GM23338 (cell line): ENCODE data around the gene CCR4. TPM values are rescaled to one million over a fixed set of nuclear protein-coding genes. Genes with fewer than 3 reads are reported as not detected.

Experiments used
- ATAC-seq: fragments of 200-7000 bp; cut with Tn5 transposase; 3 replicates; pipeline ENCODE4 v1.9.1; 2020
- DNase-seq: peaks from one replicate; pipeline ENCODE4 v3.0.0-alpha.2; 2015; ENCODE audit warnings: low spot score
- H2AFZ ChIP-seq: fragments of 200-600 bp; sonication (generic); 2 replicates; pipeline ENCODE4 v1.8.0; 2016; ENCODE audit warnings: antibody characterized with exemption, mild to moderate bottlenecking, moderate library complexity
- H3F3A ChIP-seq: fragments of 200-600 bp; sonication (generic); replicated peaks from 2 replicates; pipeline ENCODE4 v1.8.0; 2017; ENCODE audit warnings: antibody characterized with exemption, mixed run types, low read depth
- H3K27ac ChIP-seq: fragments of 200-600 bp; sonication (generic); 2 replicates; pipeline ENCODE4 v1.6.1; 2016; ENCODE audit warnings: low read depth
- H3K27me3 ChIP-seq: fragments of 200-600 bp; sonication (generic); 2 replicates; pipeline ENCODE4 v1.8.0; 2016; ENCODE audit warnings: mild to moderate bottlenecking, mixed run types, moderate library complexity; ENCODE audit not compliant: insufficient read depth
- H3K36me3 ChIP-seq: fragments of 200-600 bp; sonication (generic); 2 replicates; pipeline ENCODE4 v1.8.0; 2016; ENCODE audit warnings: mild to moderate bottlenecking; ENCODE audit not compliant: insufficient read depth
- H3K4me1 ChIP-seq: fragments of 200-600 bp; sonication (generic); 2 replicates; pipeline ENCODE4 v1.8.0; 2016; ENCODE audit warnings: mild to moderate bottlenecking, moderate library complexity; ENCODE audit not compliant: insufficient read depth
- H3K4me2 ChIP-seq: fragments of 200-600 bp; sonication (generic); 2 replicates; pipeline ENCODE4 v1.7.1; 2017; ENCODE audit warnings: mixed run types
- H3K4me3 ChIP-seq: fragments of 200-600 bp; sonication (generic); 2 replicates; pipeline ENCODE4 v1.6.1; 2016; ENCODE audit warnings: mixed run types
- H3K79me2 ChIP-seq: fragments of 200-600 bp; sonication (generic); replicated peaks from 2 replicates; pipeline ENCODE4 v1.8.0; 2017; ENCODE audit warnings: mild to moderate bottlenecking; ENCODE audit not compliant: insufficient read depth
- H3K9me2 ChIP-seq: fragments of 200-600 bp; sonication (generic); 2 replicates; pipeline ENCODE4 v1.8.0; 2017; ENCODE audit not compliant: insufficient read depth
- H4K20me1 ChIP-seq: fragments of 200-600 bp; sonication (generic); replicated peaks from 2 replicates; pipeline ENCODE4 v1.8.0; 2017; ENCODE audit warnings: mild to moderate bottlenecking; ENCODE audit not compliant: insufficient read depth
- H3K27ac Mint-ChIP-seq: 2 replicates; pipeline ENCODE4 v1.8.0; 2020; ENCODE audit warnings: inconsistent platforms, mild to moderate bottlenecking, moderate library complexity, mixed read lengths
- H3K27me3 Mint-ChIP-seq: 3 replicates; pipeline ENCODE4 v1.8.0; 2022; ENCODE audit warnings: low read depth, mild to moderate bottlenecking, moderate library complexity, mixed read lengths, inconsistent platforms; ENCODE audit not compliant: insufficient read depth, poor library complexity
- H3K36me3 Mint-ChIP-seq: 3 replicates; pipeline ENCODE4 v1.8.0; 2021; ENCODE audit warnings: low read depth, mild to moderate bottlenecking, inconsistent platforms, moderate library complexity, mixed read lengths
- H3K4me1 Mint-ChIP-seq: 3 replicates; pipeline ENCODE4 v1.8.0; 2020; ENCODE audit warnings: mild to moderate bottlenecking, inconsistent platforms, mixed read lengths
- H3K4me3 Mint-ChIP-seq: 3 replicates; pipeline ENCODE4 v1.8.0; 2021; ENCODE audit warnings: moderate library complexity, mild to moderate bottlenecking, inconsistent platforms, mixed read lengths
- H3K9me3 Mint-ChIP-seq: 3 replicates; pipeline ENCODE4 v1.8.0; 2020; ENCODE audit warnings: moderate library complexity, mild to moderate bottlenecking, inconsistent platforms, mixed read lengths
- CREB1 ChIP-seq: fragments of 250-450 bp; sonication (Bioruptor Pico); IDR thresholded peaks from 2 replicates; pipeline ENCODE4 v1.5.0; 2020; ENCODE audit warnings: low read depth, mild to moderate bottlenecking, moderate library complexity
- EZH2 ChIP-seq: fragments of 200-600 bp; sonication (generic); IDR thresholded peaks from one replicate; pipeline ENCODE4 v1.8.0; 2017; ENCODE audit warnings: antibody characterized with exemption, mild to moderate bottlenecking, low read depth; ENCODE audit not compliant: unreplicated experiment
- EZH2phosphoT487 ChIP-seq: fragments of 200-600 bp; sonication (generic); IDR thresholded peaks from one replicate; pipeline ENCODE4 v1.8.1; 2018; ENCODE audit warnings: antibody characterized with exemption; ENCODE audit not compliant: unreplicated experiment
- NANOG ChIP-seq: IDR thresholded peaks from 2 replicates; pipeline ENCODE4 v1.6.1; 2016; ENCODE audit warnings: antibody characterized with exemption, borderline replicate concordance
- POLR2AphosphoS5 ChIP-seq: IDR thresholded peaks from 2 replicates; pipeline ENCODE4 v1.6.1; 2016; ENCODE audit warnings: antibody characterized with exemption, low read depth
- STAT1 ChIP-seq: IDR thresholded peaks from one replicate; pipeline ENCODE4 v1.6.1; 2016; ENCODE audit warnings: antibody characterized with exemption; ENCODE audit not compliant: unreplicated experiment
- ZNF114 ChIP-seq: fragments of 250-450 bp; sonication (Bioruptor Pico); IDR thresholded peaks from 2 replicates; pipeline ENCODE4 v1.5.0; 2020; ENCODE audit warnings: mild to moderate bottlenecking, moderate library complexity
- polyA plus RNA-seq: library from polyadenylated mRNA; unstranded; fragments of >200 nt; fragmentation: Nextera tagmentation; extraction: Ambion mirVana; gene quantifications from 2 replicates; pipeline ENCODE4 v1.2.1, GENCODE V29; 2016
- total RNA-seq: library from RNA; depleted of rRNA; stranded (reverse); fragments of >200 nt; shearing (Covaris generic); gene quantifications from 2 replicates; pipeline ENCODE4 v1.2.3, GENCODE V29; 2014
- TF ChIP-seq, protein P1 (sequence below): IDR thresholded peaks from 2 replicates; pipeline ENCODE4 v1.6.1; 2016; ENCODE audit warnings: antibody characterized with exemption
- TF ChIP-seq, protein P2 (sequence below): fragments of 250-450 bp; sonication (Bioruptor Pico); IDR thresholded peaks from 2 replicates; pipeline ENCODE4 v1.5.0; 2020; ENCODE audit warnings: mild to moderate bottlenecking, moderate library complexity

Gene CCR4
- total and polyA plus RNA-seq, 2 experiments from 2014 or later, result 0.10 to 0.35 TPM

DNA sequence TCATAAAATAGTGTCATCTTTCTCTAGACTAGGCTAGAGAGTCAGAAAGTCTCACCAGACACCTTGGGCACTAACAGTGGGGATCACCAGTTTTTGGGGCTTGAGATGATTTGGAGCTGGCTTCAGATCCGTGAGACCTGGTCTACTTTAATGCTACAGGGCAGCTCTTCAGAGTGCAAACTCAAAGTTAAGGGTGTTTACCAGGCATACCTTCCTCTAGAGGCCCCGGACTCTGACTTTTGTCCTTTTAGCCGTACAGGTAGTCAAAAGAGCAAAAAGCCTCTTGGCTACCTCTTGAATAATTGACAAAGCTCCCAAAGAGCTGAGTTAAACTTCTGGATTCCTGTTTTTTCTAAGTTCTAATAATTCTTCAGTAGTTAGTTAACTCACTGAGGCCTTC, 41.4 kb upstream of the CCR4 start:
- ATAC-seq, result no peak

DNA sequence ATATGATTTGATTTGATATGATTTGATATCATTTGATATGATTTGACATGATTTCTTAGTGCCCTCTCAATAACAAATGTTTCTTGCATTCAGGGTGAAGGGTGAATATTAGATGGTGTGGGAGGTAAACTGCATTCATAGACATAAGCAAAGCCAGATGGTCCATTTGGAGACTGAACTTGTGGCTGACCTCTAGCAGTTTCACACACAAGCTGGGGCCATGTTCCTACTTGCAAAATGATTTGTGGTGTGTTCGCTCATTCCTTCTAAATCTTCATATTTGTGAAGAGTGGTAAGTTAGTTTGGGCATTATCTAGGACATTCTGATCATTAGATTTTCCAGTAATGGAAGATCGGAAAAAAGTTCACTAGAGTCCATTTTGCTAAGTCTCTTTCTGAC, 40.5 kb upstream of the CCR4 start:
- TF ChIP-seq ZNF114 (no peak), EZH2 (no peak)
- no peaks in the 10 kb centered on the region for H3K36me3 Mint-ChIP-seq

More for the DNA sequence above, 41.4 kb upstream of the CCR4 start:
- Mint-ChIP-seq H3K27me3 (no peaks in the 10 kb centered on the region), H3K27ac (no peak overlapping the region), H3K4me3 (no peak overlapping the region), H3K9me3 (no peaks in the 10 kb centered on the region; the same call in 2 of the 3 replicates), H3K36me3 (no peaks in the 10 kb centered on the region), H3K4me1 (no peaks in the 10 kb centered on the region)
- Histone ChIP-seq H3K4me3 (no peak overlapping the region), H2AFZ (no peak overlapping the region), H4K20me1 (no peaks in the 10 kb centered on the region), H3K79me2 (no peaks in the 10 kb centered on the region), H3K27me3 (no peaks in the 10 kb centered on the region), H3K27ac (no peak overlapping the region), H3F3A (0 out of 2 replicates have a peak, but pooled peaks cover 3% of the 10 kb centered on the region), H3K36me3 (no peaks in the 10 kb centered on the region), H3K4me2 (no peak overlapping the region), H3K4me1 (no peaks in the 10 kb centered on the region), H3K9me2 (no peaks in the 10 kb centered on the region)
- no peak for TF ChIP-seq POLR2AphosphoS5
- TF ChIP-seq CREB1 (CRISPR knock-in tag), result no peak
- no peak for DNase-seq

DNA sequence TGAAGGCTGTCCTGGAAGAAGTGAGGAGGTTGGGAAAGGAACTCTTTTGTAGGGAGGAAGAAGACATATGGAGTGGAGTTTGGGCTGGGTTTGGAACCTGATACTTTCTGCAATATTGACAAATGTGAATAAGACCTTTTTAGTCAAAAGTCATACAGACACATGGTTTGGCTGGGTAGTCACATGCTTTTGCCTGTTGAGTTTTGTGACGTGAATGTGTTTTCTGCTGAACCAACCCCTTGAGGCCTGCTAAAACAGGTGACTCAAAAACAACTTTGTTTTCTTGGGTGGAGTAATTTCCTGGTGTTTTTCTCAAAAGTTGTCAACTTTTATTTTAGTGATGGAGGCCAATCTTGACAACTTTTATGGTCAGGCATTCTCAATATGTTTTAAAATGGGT, 39.4 kb upstream of the CCR4 start:
- H3K9me2 ChIP-seq, result no peaks in the 10 kb centered on the region
- H3K4me3 ChIP-seq, result no peak overlapping the region
- Mint-ChIP-seq H3K27me3 (peaks cover 4% of the 10 kb centered on the region), H3K36me3 (peaks cover 5% of the 10 kb centered on the region), H3K4me1 (no peaks in the 10 kb centered on the region), H3K9me3 (peaks cover 10% of the 10 kb centered on the region), H3K4me3 (no peak overlapping the region), H3K27ac (no peak overlapping the region)
- H3K4me1 ChIP-seq, result no peaks in the 10 kb centered on the region
- H3K36me3 ChIP-seq, result no peaks in the 10 kb centered on the region
- no peak for ATAC-seq
- DNase-seq, result no peak
- H2AFZ ChIP-seq, result no peak overlapping the region
- H3F3A ChIP-seq, result 0 out of 2 replicates have a peak, but pooled peaks cover 3% of the 10 kb centered on the region
- no peak overlapping the region for H3K4me2 ChIP-seq
- H4K20me1 ChIP-seq, result no peaks in the 10 kb centered on the region
- no peak overlapping the region for H3K27ac ChIP-seq
- H3K27me3 ChIP-seq, result no peaks in the 10 kb centered on the region
- no peaks in the 10 kb centered on the region for H3K79me2 ChIP-seq
- no peak for TF ChIP-seq EZH2phosphoT487
- TF ChIP-seq ZNF114, result no peak
- TF ChIP-seq STAT1, result no peak
- no peak for TF ChIP-seq NANOG
- TF ChIP-seq, protein P1, sequence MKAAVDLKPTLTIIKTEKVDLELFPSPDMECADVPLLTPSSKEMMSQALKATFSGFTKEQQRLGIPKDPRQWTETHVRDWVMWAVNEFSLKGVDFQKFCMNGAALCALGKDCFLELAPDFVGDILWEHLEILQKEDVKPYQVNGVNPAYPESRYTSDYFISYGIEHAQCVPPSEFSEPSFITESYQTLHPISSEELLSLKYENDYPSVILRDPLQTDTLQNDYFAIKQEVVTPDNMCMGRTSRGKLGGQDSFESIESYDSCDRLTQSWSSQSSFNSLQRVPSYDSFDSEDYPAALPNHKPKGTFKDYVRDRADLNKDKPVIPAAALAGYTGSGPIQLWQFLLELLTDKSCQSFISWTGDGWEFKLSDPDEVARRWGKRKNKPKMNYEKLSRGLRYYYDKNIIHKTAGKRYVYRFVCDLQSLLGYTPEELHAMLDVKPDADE, result no peak
- TF ChIP-seq CREB1 (CRISPR knock-in tag), result no peak
- TF ChIP-seq, protein P2, sequence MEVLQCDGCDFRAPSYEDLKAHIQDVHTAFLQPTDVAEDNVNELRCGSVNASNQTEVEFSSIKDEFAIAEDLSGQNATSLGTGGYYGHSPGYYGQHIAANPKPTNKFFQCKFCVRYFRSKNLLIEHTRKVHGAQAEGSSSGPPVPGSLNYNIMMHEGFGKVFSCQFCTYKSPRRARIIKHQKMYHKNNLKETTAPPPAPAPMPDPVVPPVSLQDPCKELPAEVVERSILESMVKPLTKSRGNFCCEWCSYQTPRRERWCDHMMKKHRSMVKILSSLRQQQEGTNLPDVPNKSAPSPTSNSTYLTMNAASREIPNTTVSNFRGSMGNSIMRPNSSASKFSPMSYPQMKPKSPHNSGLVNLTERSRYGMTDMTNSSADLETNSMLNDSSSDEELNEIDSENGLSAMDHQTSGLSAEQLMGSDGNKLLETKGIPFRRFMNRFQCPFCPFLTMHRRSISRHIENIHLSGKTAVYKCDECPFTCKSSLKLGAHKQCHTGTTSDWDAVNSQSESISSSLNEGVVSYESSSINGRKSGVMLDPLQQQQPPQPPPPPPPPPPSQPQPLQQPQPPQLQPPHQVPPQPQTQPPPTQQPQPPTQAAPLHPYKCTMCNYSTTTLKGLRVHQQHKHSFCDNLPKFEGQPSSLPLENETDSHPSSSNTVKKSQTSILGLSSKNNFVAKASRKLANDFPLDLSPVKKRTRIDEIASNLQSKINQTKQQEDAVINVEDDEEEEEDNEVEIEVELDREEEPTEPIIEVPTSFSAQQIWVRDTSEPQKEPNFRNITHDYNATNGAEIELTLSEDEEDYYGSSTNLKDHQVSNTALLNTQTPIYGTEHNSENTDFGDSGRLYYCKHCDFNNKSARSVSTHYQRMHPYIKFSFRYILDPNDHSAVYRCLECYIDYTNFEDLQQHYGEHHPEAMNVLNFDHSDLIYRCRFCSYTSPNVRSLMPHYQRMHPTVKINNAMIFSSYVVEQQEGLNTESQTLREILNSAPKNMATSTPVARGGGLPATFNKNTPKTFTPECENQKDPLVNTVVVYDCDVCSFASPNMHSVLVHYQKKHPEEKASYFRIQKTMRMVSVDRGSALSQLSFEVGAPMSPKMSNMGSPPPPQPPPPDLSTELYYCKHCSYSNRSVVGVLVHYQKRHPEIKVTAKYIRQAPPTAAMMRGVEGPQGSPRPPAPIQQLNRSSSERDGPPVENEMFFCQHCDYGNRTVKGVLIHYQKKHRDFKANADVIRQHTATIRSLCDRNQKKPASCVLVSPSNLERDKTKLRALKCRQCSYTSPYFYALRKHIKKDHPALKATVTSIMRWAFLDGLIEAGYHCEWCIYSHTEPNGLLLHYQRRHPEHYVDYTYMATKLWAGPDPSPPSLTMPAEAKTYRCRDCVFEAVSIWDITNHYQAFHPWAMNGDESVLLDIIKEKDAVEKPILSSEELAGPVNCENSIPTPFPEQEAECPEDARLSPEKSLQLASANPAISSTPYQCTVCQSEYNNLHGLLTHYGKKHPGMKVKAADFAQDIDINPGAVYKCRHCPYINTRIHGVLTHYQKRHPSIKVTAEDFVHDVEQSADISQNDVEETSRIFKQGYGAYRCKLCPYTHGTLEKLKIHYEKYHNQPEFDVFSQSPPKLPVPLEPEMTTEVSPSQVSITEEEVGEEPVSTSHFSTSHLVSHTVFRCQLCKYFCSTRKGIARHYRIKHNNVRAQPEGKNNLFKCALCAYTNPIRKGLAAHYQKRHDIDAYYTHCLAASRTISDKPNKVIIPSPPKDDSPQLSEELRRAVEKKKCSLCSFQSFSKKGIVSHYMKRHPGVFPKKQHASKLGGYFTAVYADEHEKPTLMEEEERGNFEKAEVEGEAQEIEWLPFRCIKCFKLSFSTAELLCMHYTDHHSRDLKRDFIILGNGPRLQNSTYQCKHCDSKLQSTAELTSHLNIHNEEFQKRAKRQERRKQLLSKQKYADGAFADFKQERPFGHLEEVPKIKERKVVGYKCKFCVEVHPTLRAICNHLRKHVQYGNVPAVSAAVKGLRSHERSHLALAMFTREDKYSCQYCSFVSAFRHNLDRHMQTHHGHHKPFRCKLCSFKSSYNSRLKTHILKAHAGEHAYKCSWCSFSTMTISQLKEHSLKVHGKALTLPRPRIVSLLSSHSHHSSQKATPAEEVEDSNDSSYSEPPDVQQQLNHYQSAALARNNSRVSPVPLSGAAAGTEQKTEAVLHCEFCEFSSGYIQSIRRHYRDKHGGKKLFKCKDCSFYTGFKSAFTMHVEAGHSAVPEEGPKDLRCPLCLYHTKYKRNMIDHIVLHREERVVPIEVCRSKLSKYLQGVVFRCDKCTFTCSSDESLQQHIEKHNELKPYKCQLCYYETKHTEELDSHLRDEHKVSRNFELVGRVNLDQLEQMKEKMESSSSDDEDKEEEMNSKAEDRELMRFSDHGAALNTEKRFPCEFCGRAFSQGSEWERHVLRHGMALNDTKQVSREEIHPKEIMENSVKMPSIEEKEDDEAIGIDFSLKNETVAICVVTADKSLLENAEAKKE (CRISPR knock-in tag), result no peak

More for the DNA sequence above, 40.5 kb upstream of the CCR4 start:
- Mint-ChIP-seq H3K4me1 (no peaks in the 10 kb centered on the region), H3K9me3 (peaks cover under 1% of the 10 kb centered on the region; the same call in 2 of the 3 replicates), H3K27me3 (no peaks in the 10 kb centered on the region), H3K27ac (no peak overlapping the region), H3K4me3 (no peak overlapping the region)
- H3F3A ChIP-seq, result 0 out of 2 replicates have a peak, but pooled peaks cover 3% of the 10 kb centered on the region
- H3K9me2 ChIP-seq, result no peaks in the 10 kb centered on the region
- H3K27me3 ChIP-seq, result no peaks in the 10 kb centered on the region
- H3K4me1 ChIP-seq, result no peaks in the 10 kb centered on the region
- no peaks in the 10 kb centered on the region for H3K36me3 ChIP-seq
- ATAC-seq, result no peak
- no peak for DNase-seq
- no peak overlapping the region for H2AFZ ChIP-seq
- H3K4me3 ChIP-seq, result no peak overlapping the region
- H4K20me1 ChIP-seq, result no peaks in the 10 kb centered on the region
- no peak overlapping the region for H3K27ac ChIP-seq
- H3K4me2 ChIP-seq, result no peak overlapping the region
- no peaks in the 10 kb centered on the region for H3K79me2 ChIP-seq
